Measurements from ENCODE around the gene TJP1. TPM values are rescaled to one million over a fixed set of nuclear protein-coding genes. Genes with fewer than 3 reads are reported as not detected.

TJP1 gene
- total and polyA plus RNA-seq, 9 of the 15 experiments (the other 6 are each of a cell fraction or from before 2014, with no cell fraction given): 9.1 to 39.3 (median 28.0) TPM

DNA sequence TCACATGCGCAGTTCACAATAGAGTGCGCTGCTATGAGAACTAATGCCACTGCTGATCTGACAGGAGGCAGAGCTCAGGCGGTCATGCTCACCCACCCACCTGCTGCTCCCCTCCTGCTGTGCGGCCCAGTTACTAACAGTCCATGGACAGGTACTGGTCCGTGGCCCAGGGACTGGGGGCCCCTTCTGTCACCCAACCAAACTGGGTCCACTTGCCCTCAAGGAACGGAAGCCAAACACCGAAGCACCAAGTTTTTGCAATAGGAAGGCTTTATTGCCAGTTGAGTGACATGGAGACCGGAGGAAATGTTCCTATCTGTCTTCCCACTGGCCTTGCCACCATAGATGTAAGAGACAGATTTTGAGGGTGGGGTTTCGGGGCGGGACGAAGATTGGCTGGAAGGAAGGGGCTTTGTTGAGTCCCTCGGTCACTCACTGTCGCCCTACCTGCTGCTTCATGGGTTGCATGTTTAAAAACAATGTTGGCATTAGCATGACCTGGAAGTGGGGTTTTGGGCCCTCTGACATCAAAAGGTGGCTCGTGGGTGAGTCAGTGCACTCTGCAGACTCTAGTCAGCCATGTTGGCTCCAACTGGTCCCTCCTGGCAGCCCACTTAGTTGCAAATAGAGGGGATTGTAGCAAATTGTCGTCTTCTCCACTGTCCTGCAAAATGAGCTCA is 141.0 kb downstream of the TJP1 start:
- H3K9me1 ChIP-seq (ENCODE audit: control insufficient read depth, insufficient read depth, low read length): no peaks in the 10 kb centered on the region
- ChIA-PET POLR2A (no interaction called here), CTCF (ENCODE audit: low intra/inter-chr PET ratio) (no interaction called here)
- no peaks in the 10 kb centered on the region for H3K9me3 ChIP-seq (replicated peaks; ENCODE audit: control insufficient read depth, insufficient read depth, low read depth, low read length)
- TF ChIP-seq ZBTB8A (IDR thresholded peaks at IDR 0.05; ENCODE audit: partially characterized antibody) (no peak), ZSCAN29 (IDR thresholded peaks at IDR 0.05) (no peak), SRSF9 (IDR thresholded peaks at IDR 0.05; ENCODE audit: borderline replicate concordance, low read depth, low read length) (no peak), CCAR2 (IDR thresholded peaks at IDR 0.05; ENCODE audit: low read depth, low read length) (no peak), PHTF2 (CRISPR knock-in tag; IDR thresholded peaks at IDR 0.05) (no peak), GATAD2B (IDR thresholded peaks at IDR 0.05; ENCODE audit: borderline replicate concordance) (no peak), ZNF584 (CRISPR knock-in tag; IDR thresholded peaks at IDR 0.05; ENCODE audit: low read depth) (no peak), ZBTB1 (CRISPR knock-in tag; IDR thresholded peaks at IDR 0.05; ENCODE audit: borderline replicate concordance, low read depth) (no peak), POLR2AphosphoS5 (IDR thresholded peaks at IDR 0.05; ENCODE audit: control insufficient read depth, insufficient read depth, low read depth, low read length) (no peak), TCF7L2 (IDR thresholded peaks at IDR 0.05; ENCODE audit: low read depth, low read length) (no peak), MCM7 (IDR thresholded peaks at IDR 0.05) (no peak)
- TF ChIP-seq, protein P1, sequence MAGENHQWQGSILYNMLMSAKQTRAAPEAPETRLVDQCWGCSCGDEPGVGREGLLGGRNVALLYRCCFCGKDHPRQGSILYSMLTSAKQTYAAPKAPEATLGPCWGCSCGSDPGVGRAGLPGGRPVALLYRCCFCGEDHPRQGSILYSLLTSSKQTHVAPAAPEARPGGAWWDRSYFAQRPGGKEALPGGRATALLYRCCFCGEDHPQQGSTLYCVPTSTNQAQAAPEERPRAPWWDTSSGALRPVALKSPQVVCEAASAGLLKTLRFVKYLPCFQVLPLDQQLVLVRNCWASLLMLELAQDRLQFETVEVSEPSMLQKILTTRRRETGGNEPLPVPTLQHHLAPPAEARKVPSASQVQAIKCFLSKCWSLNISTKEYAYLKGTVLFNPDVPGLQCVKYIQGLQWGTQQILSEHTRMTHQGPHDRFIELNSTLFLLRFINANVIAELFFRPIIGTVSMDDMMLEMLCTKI (IDR thresholded peaks at IDR 0.05; ENCODE audit: partially characterized antibody): no peak
- ATAC-seq (no peak), DNase-seq (ENCODE audit: extremely low read depth in 1 of 4, low spot score in 3 of 4) (no peak), FAIRE-seq (no peak)
- H3K36me3 ChIP-seq (ENCODE audit: control insufficient read depth, insufficient read depth, low read length): no peaks in the 10 kb centered on the region
- H3K79me2 ChIP-seq (ENCODE audit: control insufficient read depth, insufficient read depth, low read length): no peaks in the 10 kb centered on the region
- peaks cover 3 to 10% of the 10 kb centered on the region in 2 experiments; a peak in 1 of 5 replicates for H3K4me1 ChIP-seq (replicated peaks in 1 of 2; ENCODE audit: control insufficient read depth in 2 of 2, insufficient read depth in 2 of 2, low read length in 2 of 2)
- WGBS (ENCODE audit: insufficient coverage, low coverage, missing lambda C conversion rate): 6% methylated on average over 15 of the region's 15 CpGs
- H2AFZ ChIP-seq (ENCODE audit: low read depth, low read length): no peak overlapping the region
- in situ Hi-C loops (cut with MboI) (no loop called here), intact Hi-C loops (cut with micrococcal nuclease) (no loop called here)
- H3K9ac ChIP-seq (ENCODE audit: insufficient read depth in 1 of 2, low read depth in 2 of 2, low read length in 2 of 2): no peak overlapping the region
- H3K27ac ChIP-seq (ENCODE audit: extremely low read depth, low read depth, low read length): no peak overlapping the region
- no peaks in the 10 kb centered on the region for H4K20me1 ChIP-seq (replicated peaks; ENCODE audit: control insufficient read depth, insufficient read depth, low read length)
- no peak overlapping the region for H3K4me2 ChIP-seq (ENCODE audit: insufficient read depth, low read length)
- H3K4me3 ChIP-seq: no peak overlapping the region
- no TSS peak for BruUV-seq (replicated peaks)
- H3K27me3 ChIP-seq (ENCODE audit: control insufficient read depth in 2 of 2, insufficient read depth in 2 of 2, low read length in 2 of 2): peaks cover 5 to 37% of the 10 kb centered on the region in 2 experiments; a peak in 3 of 5 replicates
